DMS53 (cell line): ENCODE measurements around the gene GPR18.
"Not testable (repeated sequence)": the region's sequence is repeated elsewhere in the genome, so short reads cannot be mapped to it uniquely, and the experiment has no call there.

Source experiments
- DNase-seq: peaks from one replicate; lab custom pipeline; 2025; lab: John Stamatoyannopoulos, UW

Gene GPR18

DNA sequence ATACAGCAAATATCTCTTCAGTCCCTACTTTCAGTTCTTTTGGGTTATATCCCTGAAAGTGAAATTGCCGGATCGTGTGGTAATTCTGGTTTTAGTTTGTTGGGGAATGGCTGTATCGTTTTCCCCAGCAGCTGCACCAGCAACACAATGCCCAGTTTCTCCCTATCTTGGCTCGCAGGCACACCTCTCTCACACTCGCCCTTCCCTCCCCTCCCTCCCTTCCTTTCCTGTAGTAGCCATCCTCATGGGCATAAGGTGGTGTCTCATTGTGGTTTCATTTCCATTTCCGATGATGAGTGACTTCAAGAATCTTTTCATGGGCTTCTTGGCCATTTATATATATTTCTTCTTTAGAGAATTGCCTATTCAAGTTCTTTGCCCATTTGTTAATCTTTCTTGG, 8.6 kb upstream of the GPR18 start:
- no peak for DNase-seq

DNA sequence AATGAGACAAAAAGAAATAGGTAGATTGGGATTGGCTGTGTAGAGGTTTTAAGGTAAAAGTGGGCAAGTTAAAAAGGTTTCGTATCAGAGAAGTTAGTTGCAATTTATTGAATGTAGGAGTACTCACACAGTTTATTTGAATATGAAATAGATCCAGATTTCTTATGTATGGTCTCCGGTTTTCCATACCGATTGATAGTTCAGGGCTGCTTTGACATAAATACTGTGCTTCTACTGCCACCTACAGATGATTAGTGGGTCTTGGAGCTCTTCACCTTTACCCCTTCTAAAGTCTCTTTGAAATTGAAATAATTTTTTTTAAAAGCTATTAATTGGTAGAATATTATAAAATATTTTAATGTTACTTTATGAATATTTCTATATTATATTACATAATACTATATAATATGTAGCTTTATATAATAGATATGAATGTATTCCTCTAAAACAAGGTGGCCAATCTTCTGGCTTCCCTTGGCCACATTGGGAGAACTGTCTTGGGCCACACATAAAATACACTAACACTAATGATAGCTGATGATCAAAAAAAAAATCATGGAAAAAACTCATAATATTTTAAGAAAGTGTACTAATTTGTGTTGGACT, 7.7 kb upstream of the GPR18 start:
- DNase-seq, result peak; percentile 52

DNA sequence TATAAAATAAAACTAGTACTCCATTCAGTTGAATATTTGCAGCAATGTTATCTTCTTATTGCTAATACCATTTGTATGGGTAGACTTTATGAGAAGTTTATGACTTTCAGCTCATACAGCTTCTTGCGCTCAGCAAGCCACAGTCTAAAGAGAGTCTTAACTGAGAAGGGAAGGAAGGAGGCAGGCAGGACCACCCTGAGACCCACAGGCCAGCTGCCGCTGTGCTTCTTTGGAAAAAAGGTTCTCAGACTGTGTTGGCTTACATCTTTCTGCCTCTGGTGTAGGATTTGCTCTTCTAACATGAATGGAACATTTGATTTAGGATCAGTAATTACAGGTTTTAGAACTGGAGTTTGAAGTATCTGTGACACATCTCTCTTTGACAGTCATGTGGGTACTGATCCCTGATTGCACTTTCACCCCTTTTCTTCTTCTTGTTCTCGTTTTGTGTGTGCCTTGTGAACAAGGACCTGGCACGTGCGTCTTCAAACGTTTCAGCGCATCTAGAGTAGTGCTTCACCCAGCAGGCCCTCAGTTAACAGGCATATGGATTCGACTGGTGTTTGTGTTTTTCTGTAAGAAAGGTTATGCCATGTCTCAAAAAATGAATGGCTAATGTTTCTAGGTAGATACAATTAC, 7.1 kb upstream of the GPR18 start:
- no peak for DNase-seq

DNA sequence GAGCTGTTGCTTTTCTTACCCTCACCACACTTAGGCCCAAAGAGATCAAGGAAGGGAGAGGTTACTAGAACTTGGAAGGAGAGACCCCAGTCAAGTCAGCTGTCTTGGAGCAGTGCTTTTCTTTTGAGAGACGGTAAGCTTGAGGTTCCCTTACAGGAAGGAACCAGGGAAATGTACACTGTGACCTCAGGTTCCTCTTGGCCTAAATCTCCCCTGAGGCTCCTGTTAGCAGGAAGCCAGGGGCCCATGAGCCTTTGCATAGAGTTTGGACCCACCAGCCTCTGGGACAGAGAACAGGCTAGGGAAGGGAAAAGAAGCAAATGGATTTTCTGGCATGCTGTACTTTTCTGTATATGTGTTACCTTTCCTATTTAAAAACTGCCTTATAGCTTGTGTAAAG, 5.9 kb upstream of the GPR18 start:
- no peak for DNase-seq

DNA sequence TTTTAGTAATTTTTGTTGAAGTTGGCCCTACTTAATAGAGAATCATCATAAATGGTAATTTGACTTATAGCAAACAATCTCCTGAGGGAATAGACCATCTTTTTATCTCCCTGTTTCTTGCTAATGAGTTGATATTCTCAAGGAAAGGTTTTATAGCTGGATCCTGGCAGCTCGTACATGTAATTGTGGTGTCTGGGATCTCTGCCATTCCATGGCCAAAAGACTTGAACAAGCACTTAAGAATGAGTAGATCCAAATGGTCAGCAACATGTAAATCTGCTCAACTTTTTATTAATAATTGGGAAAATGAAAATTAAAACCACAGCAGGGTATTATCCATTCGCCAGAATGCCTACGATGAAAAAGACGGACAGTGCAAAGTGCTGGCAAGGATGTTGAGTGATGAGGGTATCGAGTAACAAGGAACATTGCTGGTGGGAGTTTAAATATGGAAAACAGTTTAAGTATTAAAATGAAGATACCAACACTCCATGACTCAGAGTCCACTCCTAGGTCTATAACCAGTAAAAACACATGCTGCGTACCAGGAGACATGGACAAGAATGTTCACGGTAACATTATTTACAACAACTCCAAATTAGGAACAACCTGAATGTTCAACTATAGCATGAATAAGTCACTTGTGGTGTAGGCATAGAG, 5.1 kb upstream of the GPR18 start:
- DNase-seq, result no peak

DNA sequence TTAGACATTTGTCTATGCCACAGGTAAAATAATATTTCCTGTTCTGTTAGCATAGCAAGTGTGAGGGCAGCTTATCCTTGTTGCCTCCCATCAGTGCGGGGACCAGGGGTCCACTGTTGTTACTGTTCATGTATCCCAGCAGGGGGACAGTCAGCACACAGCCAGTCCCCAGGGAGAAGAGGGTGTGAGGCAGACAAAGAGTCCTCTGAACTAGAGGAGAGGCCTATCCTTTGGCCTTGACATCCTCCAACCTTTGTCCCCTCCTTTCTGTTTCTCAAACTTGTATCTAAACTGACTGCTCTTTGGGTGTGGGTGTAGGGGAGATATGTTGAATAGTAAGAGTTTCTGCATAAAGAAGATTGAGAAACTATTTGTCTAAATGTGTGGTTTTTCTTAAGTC, 2.9 kb upstream of the GPR18 start:
- no peak for DNase-seq

DNA sequence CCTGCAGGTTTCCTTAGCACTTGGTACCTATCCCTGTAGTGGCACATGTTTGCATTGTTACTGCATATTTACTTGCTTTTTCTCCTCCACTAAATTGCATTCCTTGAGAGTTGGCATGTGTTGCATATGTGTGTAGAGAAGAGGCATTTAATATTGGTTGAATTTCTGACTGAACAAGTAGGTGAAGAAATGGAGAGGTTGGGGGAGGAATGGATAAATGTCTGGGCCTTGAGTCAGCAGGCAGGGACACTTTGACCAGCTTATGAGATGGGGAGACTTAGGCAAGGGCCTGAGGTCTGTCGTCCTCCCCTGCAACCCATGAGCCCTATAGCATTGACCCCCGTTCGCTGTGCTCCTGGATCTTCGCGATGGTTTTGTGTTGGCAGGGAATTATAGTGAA, 2.0 kb upstream of the GPR18 start:
- no peak for DNase-seq

DNA sequence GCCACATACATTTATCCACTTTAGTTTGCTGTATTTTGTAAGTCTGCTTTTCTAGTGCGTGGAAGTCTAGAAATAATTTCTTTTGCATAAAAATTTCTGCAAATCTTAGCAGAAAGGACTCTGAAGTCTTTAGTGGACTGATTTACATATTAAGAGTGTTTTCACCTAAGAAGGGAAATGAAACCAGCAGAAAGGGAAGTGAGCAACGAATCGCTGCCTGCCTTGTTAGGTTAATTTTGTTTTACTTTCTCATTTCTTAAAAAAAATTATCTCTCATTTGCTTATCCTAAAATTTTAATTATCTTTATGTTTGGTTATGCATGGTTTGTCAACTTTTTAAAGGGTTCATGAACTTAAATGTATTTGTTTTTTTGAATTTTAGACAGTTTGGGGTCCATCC, 767 bp upstream of the GPR18 start:
- no peak for DNase-seq

DNA sequence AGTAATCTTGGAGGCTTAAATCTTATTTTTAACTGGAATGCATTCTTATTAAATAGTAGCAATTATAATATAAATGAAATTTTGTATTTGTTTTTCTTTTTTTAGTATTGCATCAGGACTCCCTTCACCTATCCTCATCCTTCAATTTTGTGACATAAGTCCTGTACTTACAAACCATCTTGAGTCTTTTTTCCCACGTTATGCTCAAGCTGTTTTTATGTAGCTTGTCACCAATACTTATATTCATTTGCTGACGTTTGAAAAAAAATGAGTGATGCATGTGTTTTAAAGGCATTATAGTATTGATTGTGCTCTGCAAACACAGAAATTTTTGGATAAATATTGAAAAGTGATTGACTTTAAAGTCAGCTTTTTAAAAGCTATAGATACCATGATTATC, 888 bp downstream of the GPR18 start:
- DNase-seq, result no peak

DNA sequence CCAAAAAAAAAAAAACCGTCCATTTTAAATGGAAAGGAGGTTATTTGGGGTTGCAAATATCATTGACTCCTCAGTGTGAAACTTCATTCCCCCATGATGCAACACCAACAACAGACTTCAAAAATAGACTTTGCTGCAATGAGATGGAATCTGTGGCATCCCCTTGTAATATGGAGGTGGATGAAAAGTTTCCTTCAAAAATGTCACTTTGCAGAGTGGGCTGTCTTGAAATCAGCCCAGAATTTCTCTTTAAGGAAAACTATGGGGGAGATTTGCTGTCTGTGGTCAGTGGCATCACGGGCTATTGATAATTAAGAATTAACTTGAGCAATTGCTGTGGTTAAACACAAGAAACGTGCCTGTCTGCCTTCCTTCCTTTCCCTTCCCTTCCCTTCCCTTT, 1.5 kb downstream of the GPR18 start:
- DNase-seq, result no peak

DNA sequence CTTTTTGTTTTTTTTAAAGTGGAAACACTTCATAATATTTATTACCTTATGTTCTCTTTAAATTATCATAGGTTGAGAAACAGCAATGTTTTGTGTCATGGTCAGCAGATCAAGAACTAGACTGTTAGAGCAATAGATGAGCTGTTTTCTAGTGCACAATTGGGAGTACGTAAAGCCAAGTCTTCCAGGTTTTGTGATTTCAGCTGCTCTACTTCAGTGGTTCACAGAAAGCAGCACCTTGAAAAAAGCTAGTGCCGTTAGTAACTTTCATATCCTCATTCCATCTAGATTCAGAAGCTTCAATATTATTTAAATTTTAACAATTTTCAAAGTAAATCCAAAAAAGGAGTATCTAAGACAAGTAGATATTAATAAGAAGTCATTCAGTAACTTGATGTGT, 1.9 kb downstream of the GPR18 start:
- DNase-seq, result no peak

DNA sequence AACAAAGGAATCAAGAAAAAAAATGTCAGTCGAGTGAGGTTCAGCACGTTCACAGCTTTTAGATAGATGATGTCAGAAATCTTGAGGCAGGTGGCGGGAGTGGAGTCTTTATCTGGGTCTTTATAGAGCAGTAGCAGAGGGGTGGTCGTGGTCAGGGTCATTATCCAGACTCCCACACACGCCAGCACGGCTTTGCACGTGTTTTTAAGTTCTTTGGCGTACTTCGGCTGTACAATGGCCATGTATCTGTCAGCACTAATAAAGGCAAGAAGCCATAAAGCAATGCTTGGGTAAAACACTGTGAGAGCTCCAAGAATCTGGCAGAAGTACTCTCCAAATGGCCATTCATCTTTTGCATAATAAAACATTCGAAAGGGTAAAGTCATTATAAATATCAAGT, 2.9 kb downstream of the GPR18 start:
- no peak for DNase-seq

DNA sequence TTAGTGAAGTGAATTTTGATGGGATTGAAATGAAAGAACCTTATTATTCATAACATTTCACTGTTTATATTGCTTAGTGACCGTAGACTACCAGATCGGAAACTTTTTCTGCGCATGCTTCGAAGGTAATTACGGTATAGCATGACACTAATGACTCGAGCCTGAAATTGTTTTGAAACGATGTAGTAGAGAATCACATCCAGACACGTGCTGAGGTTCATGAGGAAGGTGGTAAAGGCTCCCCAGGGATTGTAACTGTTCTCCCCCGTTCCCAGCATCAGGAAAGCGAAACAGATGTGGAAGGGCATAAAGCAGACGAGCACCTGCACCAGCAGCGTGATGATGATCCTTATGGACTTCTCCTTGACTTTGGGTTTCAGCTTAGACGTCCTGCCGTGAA, 3.3 kb downstream of the GPR18 start:
- no peak for DNase-seq

DNA sequence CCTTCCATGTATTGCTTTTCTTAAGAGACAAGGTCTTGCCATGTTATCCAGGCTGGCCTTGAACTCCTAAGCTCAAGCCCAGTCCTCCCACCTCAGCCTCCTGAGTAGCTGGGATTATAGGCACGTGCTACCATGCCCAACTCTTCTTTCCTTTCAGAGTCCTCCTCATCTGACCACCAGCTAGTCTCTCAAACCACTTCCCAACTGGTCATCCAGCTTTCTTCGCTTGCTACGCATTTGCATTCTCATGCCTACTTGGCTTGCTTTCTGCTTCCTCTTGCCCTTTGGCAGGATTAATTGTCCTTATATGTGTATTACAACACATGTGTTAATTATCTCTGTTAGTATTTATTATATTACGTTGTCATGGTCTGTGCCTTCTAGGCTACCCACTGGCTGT, 6.3 kb downstream of the GPR18 start:
- DNase-seq, result no peak

DNA sequence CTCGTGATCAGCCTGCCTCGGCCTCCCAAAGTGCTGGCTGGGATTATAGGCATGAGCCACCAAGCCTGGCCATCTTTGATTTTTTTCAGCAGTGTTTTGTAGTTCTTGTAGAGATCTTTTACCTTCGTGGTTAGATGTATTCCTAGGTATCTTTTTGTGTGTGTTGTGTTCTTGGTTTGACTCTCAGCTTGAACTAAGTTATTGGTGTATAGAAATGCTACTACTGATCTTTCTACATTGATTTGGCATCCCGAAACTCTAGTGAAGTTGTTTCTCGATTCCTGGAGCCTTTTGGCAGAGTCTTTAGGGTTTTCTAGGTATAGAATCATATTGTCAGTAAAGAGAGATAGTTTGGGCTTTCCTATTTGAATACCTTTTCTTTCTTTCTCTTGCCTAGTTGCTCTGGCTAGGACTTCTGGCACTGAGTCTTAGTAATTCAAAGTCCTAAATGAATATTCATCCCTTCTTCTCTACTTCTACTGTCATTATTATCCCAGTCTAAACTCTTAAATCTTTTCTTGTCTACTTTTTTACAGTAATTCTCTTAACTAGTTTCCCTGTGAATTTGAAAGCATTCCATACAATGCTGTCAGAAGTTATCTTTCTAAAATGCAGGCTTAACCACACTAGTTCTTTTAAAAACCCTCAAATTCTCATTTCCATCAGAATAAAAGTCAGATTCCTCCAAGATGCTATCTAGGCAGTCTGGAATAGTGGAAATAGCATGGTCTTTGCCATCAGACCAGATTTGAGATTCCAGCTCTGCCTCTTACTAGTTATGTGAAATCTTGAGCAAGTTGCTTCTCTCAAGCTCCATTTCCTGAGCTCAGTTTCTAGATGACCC, 7.0 kb downstream of the GPR18 start:
- no peak for DNase-seq

DNA sequence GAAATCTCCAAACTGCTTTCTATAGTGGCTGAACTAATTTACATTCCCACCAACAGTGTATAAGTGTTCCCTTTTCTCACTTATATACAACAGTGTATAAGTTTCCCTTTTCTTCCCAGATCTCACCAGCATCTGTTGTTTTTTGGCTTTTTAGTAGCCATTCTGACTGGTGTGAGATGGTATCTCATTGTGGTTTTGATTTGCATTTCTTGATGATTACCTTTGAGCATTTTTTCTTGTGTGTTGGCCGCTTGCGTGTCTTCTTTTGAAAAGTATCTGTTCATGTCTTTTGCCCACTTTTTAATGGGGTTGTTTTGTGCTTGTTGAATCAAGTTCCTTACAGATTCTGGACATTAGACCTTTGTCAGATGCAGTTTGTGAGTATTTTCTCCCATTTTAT, 8.6 kb downstream of the GPR18 start:
- DNase-seq, result not testable (repeated sequence)

DNA sequence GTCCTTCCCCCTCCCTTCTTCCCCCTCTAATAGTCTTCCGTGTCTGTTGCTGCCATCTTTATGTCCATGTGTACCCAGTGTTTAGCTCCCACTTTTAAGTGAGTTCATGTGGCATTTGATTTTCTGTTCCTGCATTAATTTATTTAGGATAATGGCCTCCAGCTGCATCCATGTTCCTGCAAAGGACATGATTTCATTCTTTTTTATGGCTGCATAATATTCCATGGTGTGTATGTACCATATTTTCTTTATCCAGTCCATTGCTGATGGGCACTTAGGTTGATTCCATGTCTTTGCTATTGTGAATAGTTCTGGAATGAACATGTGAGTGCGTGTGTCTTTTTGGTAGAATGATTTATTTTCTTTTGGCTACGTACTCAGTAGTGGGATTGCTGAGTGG, 9.0 kb downstream of the GPR18 start:
- DNase-seq, result not testable (repeated sequence)

DNA sequence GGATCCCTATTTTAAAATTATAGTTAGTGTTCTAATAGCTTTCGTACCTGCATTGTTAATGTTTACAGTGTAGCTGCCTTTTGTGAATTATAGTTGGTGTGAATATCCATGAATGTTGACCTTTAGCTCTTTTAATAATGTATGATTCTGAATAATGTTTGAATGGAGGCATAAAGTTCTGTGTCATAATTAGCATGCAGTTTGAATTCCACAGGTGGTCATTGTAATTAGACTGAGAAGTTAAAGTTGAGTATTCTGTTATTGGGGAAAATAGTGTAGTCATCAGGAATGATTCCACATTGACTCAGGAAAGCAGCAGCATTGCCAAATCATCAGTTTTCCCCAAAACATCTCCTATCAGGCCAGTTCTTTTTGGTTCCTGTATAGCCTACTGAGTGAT, 12.1 kb downstream of the GPR18 start:
- no peak for DNase-seq

DNA sequence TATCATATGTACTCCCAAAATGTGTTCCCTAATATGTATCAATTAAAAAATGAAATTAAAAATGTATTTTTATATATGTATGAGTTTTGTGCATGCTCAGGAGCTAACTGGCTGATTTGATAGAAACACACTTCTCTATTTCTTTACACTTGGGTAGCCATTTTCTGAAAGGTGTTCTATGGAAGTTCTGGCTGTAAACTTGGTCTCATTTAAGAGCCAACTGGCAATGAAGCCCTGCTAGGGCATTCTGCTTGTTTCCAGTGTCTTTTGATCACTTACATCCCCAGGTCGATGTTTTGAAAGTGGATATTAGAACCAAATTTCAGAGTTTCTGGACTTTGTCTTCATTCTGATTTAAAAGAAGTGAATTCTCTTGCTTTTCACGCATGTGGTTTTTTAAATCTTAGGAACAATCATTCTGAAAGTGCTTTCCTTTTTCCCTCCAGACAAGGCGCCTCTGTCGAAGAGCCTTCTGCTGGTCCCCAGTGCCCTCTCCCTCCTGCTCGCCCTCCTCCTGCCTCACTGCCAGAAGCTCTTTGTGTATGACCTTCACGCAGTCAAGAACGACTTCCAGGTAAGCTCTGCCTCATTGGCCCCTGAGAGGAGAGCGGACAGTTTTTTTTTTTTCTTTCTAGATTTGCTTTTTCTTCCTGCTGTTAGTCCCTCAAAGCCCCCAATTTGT, 20.1 kb downstream of the GPR18 start:
- DNase-seq, result no peak

DNA sequence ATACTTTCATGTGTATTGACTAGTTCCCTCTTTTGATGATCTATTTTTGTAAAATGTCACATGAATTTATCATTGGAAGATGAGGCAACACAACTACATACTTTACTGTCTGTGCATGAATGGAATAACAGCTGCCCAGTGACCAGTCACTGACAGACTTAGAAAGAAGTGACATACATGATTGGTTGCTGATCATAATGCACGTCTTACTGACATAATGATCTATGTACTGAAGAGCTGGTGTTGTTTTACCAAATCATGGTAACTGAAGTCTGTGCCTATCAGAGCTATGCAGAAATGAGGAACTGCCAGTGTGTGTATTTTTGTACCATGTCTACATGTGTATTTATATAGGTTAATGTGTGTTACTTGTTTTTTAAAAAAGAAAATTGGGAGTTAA, 26.5 kb downstream of the GPR18 start:
- DNase-seq, result no peak

DNA sequence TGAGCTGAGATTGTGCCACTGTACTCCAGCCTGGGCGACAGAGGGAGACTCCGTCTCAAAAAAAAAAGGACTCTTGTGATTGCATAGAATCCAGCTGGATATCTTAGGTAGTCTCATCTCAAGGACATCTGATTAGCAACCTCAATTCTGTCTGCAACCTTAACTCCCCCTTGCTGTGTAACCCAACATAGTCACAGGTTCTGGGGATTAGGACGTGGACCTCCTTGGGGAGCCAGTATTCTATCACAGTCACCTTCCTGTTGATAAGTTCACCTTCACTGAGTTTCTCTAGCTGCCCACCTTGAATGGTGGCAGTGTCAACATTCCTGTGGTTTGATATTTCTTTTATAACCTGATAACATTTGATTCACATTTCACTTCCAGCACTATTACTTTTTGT, 27.2 kb downstream of the GPR18 start:
- no peak for DNase-seq

DNA sequence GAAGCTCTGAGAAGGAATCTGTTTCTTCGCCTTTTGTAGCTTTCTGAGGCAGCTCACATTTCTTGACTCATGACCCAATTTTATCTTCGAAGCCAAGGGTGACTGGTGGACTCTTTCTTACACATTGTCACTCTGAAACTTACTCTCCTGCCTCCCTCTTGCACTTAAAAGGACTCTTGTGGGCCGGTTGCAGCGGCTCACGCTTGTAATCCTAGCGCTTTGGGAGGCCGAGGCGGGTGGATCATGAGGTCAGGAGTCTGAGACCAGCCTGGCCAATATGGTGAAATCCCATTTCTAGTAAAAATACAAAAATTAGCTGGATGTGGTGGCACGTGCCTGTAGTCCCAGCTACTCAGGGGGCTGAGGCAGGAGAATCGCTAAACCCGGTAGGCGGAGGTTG, 27.6 kb downstream of the GPR18 start:
- not testable (repeated sequence) for DNase-seq
